ENCODE data around the gene HOXA13. TPM values are rescaled to one million over a fixed set of nuclear protein-coding genes. Genes with fewer than 3 reads are reported as not detected.

HOXA13 gene
- polyA plus RNA-seq, 1 donor from 2014 or later = not detected

DNA sequence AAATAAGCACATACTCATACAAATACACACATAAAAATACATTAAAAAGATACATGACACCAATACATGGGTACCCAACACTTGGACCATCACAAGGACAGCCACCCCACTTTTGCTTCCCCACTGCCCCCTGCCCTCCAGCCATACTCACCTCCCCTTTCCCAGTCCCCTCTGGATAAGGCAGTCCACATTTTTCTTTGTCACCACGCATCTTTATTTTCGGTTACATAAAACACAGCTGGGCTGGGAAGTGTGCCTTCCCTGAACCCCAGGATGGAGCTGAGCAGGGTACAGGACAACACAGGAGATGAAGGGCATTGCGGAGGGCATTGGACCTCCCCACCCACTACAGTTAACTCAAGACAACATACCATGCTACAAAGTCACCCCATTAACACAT lies 46.4 kb downstream of the HOXA13 start:
- H3F3A ChIP-seq (ENCODE audit: insufficient read depth, low read length, poor library complexity, severe bottlenecking) = no peaks in the 10 kb centered on the region
- H4K20me1 ChIP-seq (ENCODE audit: insufficient read depth) = no peaks in the 10 kb centered on the region
- no peaks in the 10 kb centered on the region for H3K36me3 ChIP-seq (ENCODE audit: insufficient read depth, low read length)
- no peak overlapping the region for H2AFZ ChIP-seq (ENCODE audit: low read depth, low read length)
- H3K27ac ChIP-seq (ENCODE audit: low read length) = no peak overlapping the region
- H3K27me3 ChIP-seq (ENCODE audit: insufficient read depth, low read depth, low read length) = peaks cover 100% of the 10 kb centered on the region
- peaks cover 31% of the 10 kb centered on the region for H3K9me3 ChIP-seq (ENCODE audit: low read length)
- H3K4me2 ChIP-seq (ENCODE audit: low read length) = no peak overlapping the region
- no peaks in the 10 kb centered on the region for H3K79me2 ChIP-seq (replicated peaks; ENCODE audit: insufficient read depth, low read length)
- H3K9ac ChIP-seq (ENCODE audit: low read length) = no peak overlapping the region
- no peaks in the 10 kb centered on the region for H3K9me2 ChIP-seq (ENCODE audit: insufficient read depth, low read length)
- no peak for TF ChIP-seq RAD21 (conservative IDR thresholded peaks at IDR 0.05)
- TF ChIP-seq TAF1 (IDR thresholded peaks at IDR 0.05; ENCODE audit: low read depth) = no peak
- no peak for TF ChIP-seq MXI1 (conservative IDR thresholded peaks at IDR 0.05; ENCODE audit: poor library complexity, severe bottlenecking)
- TF ChIP-seq, protein P1, sequence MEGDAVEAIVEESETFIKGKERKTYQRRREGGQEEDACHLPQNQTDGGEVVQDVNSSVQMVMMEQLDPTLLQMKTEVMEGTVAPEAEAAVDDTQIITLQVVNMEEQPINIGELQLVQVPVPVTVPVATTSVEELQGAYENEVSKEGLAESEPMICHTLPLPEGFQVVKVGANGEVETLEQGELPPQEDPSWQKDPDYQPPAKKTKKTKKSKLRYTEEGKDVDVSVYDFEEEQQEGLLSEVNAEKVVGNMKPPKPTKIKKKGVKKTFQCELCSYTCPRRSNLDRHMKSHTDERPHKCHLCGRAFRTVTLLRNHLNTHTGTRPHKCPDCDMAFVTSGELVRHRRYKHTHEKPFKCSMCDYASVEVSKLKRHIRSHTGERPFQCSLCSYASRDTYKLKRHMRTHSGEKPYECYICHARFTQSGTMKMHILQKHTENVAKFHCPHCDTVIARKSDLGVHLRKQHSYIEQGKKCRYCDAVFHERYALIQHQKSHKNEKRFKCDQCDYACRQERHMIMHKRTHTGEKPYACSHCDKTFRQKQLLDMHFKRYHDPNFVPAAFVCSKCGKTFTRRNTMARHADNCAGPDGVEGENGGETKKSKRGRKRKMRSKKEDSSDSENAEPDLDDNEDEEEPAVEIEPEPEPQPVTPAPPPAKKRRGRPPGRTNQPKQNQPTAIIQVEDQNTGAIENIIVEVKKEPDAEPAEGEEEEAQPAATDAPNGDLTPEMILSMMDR (IDR thresholded peaks at IDR 0.05; ENCODE audit: poor library complexity, severe bottlenecking) = no peak
- TF ChIP-seq REST (IDR thresholded peaks at IDR 0.05; ENCODE audit: borderline replicate concordance) = no peak
- no peak for TF ChIP-seq EZH2 (IDR thresholded peaks at IDR 0.05; ENCODE audit: borderline replicate concordance, insufficient read depth, low read length, poor library complexity, severe bottlenecking)
- TF ChIP-seq SMC3 (conservative IDR thresholded peaks at IDR 0.05; ENCODE audit: poor library complexity) = no peak
- TF ChIP-seq EP300 (conservative IDR thresholded peaks at IDR 0.05; ENCODE audit: poor library complexity, severe bottlenecking) = no peak
- TF ChIP-seq POLR2AphosphoS5 (IDR thresholded peaks at IDR 0.05) = no peak
- no peak overlapping the region for H3K4me3 ChIP-seq (ENCODE audit: low read length)

DNA sequence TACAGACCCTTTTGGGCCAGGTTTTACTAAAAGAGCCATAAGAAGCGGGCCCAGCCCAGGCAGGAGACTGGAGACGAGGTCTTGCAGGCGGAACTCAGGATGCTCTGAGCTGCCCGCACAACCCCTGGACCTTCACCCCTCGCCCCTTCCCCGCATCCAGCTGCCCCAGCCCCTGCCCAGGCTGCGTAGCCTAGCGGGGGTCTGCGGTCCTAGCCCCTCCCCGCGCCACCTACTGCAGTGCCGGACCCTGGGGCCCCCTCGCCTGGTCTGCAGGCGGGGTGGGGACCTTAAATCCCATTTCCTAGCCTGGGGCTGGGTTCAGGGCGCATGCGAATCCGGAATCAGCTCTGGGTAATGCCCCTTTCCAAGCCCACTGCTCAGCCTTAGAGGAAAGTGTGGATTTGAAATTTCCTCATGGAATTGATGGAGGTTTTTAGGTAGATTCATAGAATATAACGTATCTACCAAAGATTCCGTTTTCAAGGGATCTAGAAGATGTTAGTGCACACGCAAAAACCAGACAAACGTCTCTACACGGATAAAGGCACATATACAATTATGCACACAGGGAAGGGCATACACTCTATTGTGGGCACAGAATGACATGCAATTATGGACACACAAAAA lies 47.0 kb downstream of the HOXA13 start:
- Histone ChIP-seq H3K9me2 (ENCODE audit: insufficient read depth, low read length) (no peaks in the 10 kb centered on the region), H3K9me3 (ENCODE audit: low read length) (peaks cover 27% of the 10 kb centered on the region), H4K20me1 (ENCODE audit: insufficient read depth) (no peaks in the 10 kb centered on the region), H3F3A (ENCODE audit: insufficient read depth, low read length, poor library complexity, severe bottlenecking) (no peaks in the 10 kb centered on the region), H3K4me2 (ENCODE audit: low read length) (no peak overlapping the region), H3K27me3 (ENCODE audit: insufficient read depth, low read depth, low read length) (peaks cover 100% of the 10 kb centered on the region), H3K4me3 (ENCODE audit: low read length) (no peak overlapping the region), H3K9ac (ENCODE audit: low read length) (no peak overlapping the region), H3K79me2 (replicated peaks; ENCODE audit: insufficient read depth, low read length) (no peaks in the 10 kb centered on the region), H3K36me3 (ENCODE audit: insufficient read depth, low read length) (no peaks in the 10 kb centered on the region), H3K27ac (ENCODE audit: low read length) (no peak overlapping the region), H2AFZ (ENCODE audit: low read depth, low read length) (no peak overlapping the region)
- TF ChIP-seq EP300 (conservative IDR thresholded peaks at IDR 0.05; ENCODE audit: poor library complexity, severe bottlenecking) (no peak), RAD21 (conservative IDR thresholded peaks at IDR 0.05) (no peak), TAF1 (IDR thresholded peaks at IDR 0.05; ENCODE audit: low read depth) (no peak), MXI1 (conservative IDR thresholded peaks at IDR 0.05; ENCODE audit: poor library complexity, severe bottlenecking) (no peak), POLR2AphosphoS5 (IDR thresholded peaks at IDR 0.05) (no peak), REST (IDR thresholded peaks at IDR 0.05; ENCODE audit: borderline replicate concordance) (no peak), EZH2 (IDR thresholded peaks at IDR 0.05; ENCODE audit: borderline replicate concordance, insufficient read depth, low read length, poor library complexity, severe bottlenecking) (no peak), SMC3 (conservative IDR thresholded peaks at IDR 0.05; ENCODE audit: poor library complexity) (no peak)
- TF ChIP-seq, protein P1 (IDR thresholded peaks at IDR 0.05; ENCODE audit: poor library complexity, severe bottlenecking) = no peak

All from neural cell (in vitro differentiated cells).